Activated B cell treated with CpG ODN at 0.5 μM for 24 hours (primary cell): Measurements from ENCODE around the gene NFIL3. TPM values are rescaled to one million over a fixed set of nuclear protein-coding genes. Genes with fewer than 3 reads are reported as not detected.
"Not testable (repeated sequence)": the region's sequence is repeated elsewhere in the genome, so short reads cannot be mapped to it uniquely, and the experiment has no call there.

Experiments used
- ATAC-seq: fragments of 200-7000 bp; cut with Tn5 transposase; one replicate; pipeline ENCODE4 v1.10.0; 2021; ENCODE audit warnings: low read depth, mild to moderate bottlenecking, moderate library complexity
- CTCF ChIA-PET: fragments of 350-600 bp; sonication (Branson Sonifier 250); formaldehyde crosslinking; loops from one replicate; lab custom pipeline; 2021; ENCODE audit warnings: antibody characterized with exemption; lab: Charles Lee
- POLR2A ChIA-PET: fragments of 350-600 bp; sonication (Branson Sonifier 250); formaldehyde crosslinking; loops from one replicate; lab custom pipeline; 2021; ENCODE audit warnings: antibody characterized with exemption; lab: Charles Lee
- DNase-seq: peaks from one replicate; pipeline ENCODE4 v3.0.0; 2022
- H3K27ac Mint-ChIP-seq: one replicate; pipeline ENCODE4 v1.8.0; 2020; ENCODE audit warnings: mixed read lengths
- H3K27me3 Mint-ChIP-seq: one replicate; pipeline ENCODE4 v1.8.0; 2021; ENCODE audit warnings: mixed read lengths
- H3K36me3 Mint-ChIP-seq: one replicate; pipeline ENCODE4 v1.8.0; 2021; ENCODE audit warnings: low read depth, mixed read lengths
- H3K4me1 Mint-ChIP-seq: one replicate; pipeline ENCODE4 v1.8.0; 2021; ENCODE audit warnings: mixed read lengths
- H3K4me3 Mint-ChIP-seq: one replicate; pipeline ENCODE4 v1.8.0; 2020; ENCODE audit warnings: mild to moderate bottlenecking, mixed read lengths
- H3K9me3 Mint-ChIP-seq: one replicate; pipeline ENCODE4 v1.8.0; 2020; ENCODE audit warnings: mixed read lengths
- CTCF ChIP-seq: fragments of 200-600 bp; IDR thresholded peaks from one replicate; pipeline ENCODE4 v1.8.0; 2022; ENCODE audit warnings: antibody characterized with exemption, mild to moderate bottlenecking
- intact Hi-C: fragments of 100-400 bp; cut with micrococcal nuclease; formaldehyde crosslinking; loops from one replicate; pipeline ENCODE4 v1.15.1; 2024
- total RNA-seq: library from RNA; stranded (reverse); gene quantifications from 2 replicates; pipeline ENCODE4 v1.2.3, GENCODE V29; 2022

NFIL3 gene
- total RNA-seq: 3.1 and 3.9 TPM in 2 replicates

- peaks cover 34% of the 10 kb centered on the region for H3K27me3 Mint-ChIP-seq
- ATAC-seq: peak; percentile 87
- peaks cover 3% of the 10 kb centered on the region for H3K36me3 Mint-ChIP-seq
- peaks cover 38% of the 10 kb centered on the region for H3K4me1 Mint-ChIP-seq
- H3K27ac Mint-ChIP-seq: peak within 1 kb of the TSS; percentile 80
- ChIA-PET POLR2A (interaction anchor here (1.0 to 1.2 kb wide), 4 partner anchors 63 to 509 kb away, joined by 3 to 4 read pairs (median 4); partner anchors contain the start of gene AUH), CTCF (interaction anchor here (0.7 to 8.4 kb wide), 6 partner anchors 63 to 516 kb away, joined by 3 to 154 read pairs (median 4); partner anchors contain the start of gene AUH)
- peak; percentile 65 for DNase-seq
- TF ChIP-seq CTCF: no peak
- H3K4me3 Mint-ChIP-seq: peak within 1 kb of the TSS; percentile 93
- intact Hi-C loops: loop anchor here (1.0 to 10.0 kb wide), 7 partner anchors 63 to 1819 kb away; partner anchors contain the start of genes AUH and GADD45G
- no peaks in the 10 kb centered on the region for H3K9me3 Mint-ChIP-seq
Measured at GRCh38 chr9:91423785-91424402, at the start of gene NFIL3. TSS of gene NFIL3 (minus strand) at chr9:91423832. CDS start at chr9:91410734, 13,098 bp downstream.

- H3K36me3 Mint-ChIP-seq, H3K4me1 Mint-ChIP-seq, H3K9me3 Mint-ChIP-seq, CTCF ChIA-PET, H3K4me3 Mint-ChIP-seq, POLR2A ChIA-PET, intact Hi-C loops, ATAC-seq, H3K27ac Mint-ChIP-seq, DNase-seq: not testable (repeated sequence)
- peaks cover 26% of the 10 kb centered on the region for H3K27me3 Mint-ChIP-seq
Measured at GRCh38 chr9:91471524-91471923, 47.9 kb upstream of the NFIL3 start.

GRCh38 chr9:91465420-91465819, 41.8 kb upstream of the NFIL3 start:
- Mint-ChIP-seq H3K4me1 (no peaks in the 10 kb centered on the region), H3K4me3 (no peak overlapping the region), H3K9me3 (peaks cover 25% of the 10 kb centered on the region), H3K27ac (no peak overlapping the region), H3K36me3 (no peaks in the 10 kb centered on the region), H3K27me3 (peaks cover 19% of the 10 kb centered on the region)
- ChIA-PET CTCF (no interaction called here), POLR2A (no interaction called here)
- ATAC-seq (no peak), DNase-seq (no peak)
- no peak for TF ChIP-seq CTCF
- intact Hi-C loops: no loop called here

- CTCF ChIA-PET: no interaction called here
- no peak overlapping the region for H3K4me3 Mint-ChIP-seq
- H3K36me3 Mint-ChIP-seq: no peaks in the 10 kb centered on the region
- H3K27me3 Mint-ChIP-seq: peaks cover 16% of the 10 kb centered on the region
- POLR2A ChIA-PET: no interaction called here
- H3K9me3 Mint-ChIP-seq: no peaks in the 10 kb centered on the region
- TF ChIP-seq CTCF: no peak
- ATAC-seq: no peak
- DNase-seq: no peak
- intact Hi-C loops: no loop called here
- peaks cover 2% of the 10 kb centered on the region for H3K4me1 Mint-ChIP-seq
- no peak overlapping the region for H3K27ac Mint-ChIP-seq
Measured at GRCh38 chr9:91458906-91459305, 35.3 kb upstream of the NFIL3 start.

- H3K36me3 Mint-ChIP-seq: no peaks in the 10 kb centered on the region
- no peak for TF ChIP-seq CTCF
- ChIA-PET POLR2A (no interaction called here), CTCF (no interaction called here)
- no peak overlapping the region for H3K27ac Mint-ChIP-seq
- intact Hi-C loops: no loop called here
- ATAC-seq (no peak), DNase-seq (no peak)
- no peak overlapping the region for H3K4me3 Mint-ChIP-seq
- H3K4me1 Mint-ChIP-seq: no peaks in the 10 kb centered on the region
- H3K27me3 Mint-ChIP-seq: peaks cover 15% of the 10 kb centered on the region
- no peaks in the 10 kb centered on the region for H3K9me3 Mint-ChIP-seq
Measured at GRCh38 chr9:91452844-91453243, 29.2 kb upstream of the NFIL3 start.
